GM18507 (cell line): ENCODE results near the gene PLXDC2.
A peak's percentile ranks its signal among the peaks of the same experiment; 100 is the strongest.
"Not testable (repeated sequence)": the region's sequence is repeated elsewhere in the genome, so short reads cannot be mapped to it uniquely, and the experiment has no call there.

ENCODE experiments used
- DNase-seq: peaks from one replicate; pipeline ENCODE4 v3.0.0; 2011; ENCODE audit warnings: low read depth; ENCODE audit not compliant: insufficient read length; ENCODE audit errors: extremely low spot score
- FAIRE-seq: peaks from 2 replicates; lab custom pipeline; 2011; peaks lifted over from hg19 to GRCh38; lab: Jason Lieb, UNC

The PLXDC2 gene

DNA sequence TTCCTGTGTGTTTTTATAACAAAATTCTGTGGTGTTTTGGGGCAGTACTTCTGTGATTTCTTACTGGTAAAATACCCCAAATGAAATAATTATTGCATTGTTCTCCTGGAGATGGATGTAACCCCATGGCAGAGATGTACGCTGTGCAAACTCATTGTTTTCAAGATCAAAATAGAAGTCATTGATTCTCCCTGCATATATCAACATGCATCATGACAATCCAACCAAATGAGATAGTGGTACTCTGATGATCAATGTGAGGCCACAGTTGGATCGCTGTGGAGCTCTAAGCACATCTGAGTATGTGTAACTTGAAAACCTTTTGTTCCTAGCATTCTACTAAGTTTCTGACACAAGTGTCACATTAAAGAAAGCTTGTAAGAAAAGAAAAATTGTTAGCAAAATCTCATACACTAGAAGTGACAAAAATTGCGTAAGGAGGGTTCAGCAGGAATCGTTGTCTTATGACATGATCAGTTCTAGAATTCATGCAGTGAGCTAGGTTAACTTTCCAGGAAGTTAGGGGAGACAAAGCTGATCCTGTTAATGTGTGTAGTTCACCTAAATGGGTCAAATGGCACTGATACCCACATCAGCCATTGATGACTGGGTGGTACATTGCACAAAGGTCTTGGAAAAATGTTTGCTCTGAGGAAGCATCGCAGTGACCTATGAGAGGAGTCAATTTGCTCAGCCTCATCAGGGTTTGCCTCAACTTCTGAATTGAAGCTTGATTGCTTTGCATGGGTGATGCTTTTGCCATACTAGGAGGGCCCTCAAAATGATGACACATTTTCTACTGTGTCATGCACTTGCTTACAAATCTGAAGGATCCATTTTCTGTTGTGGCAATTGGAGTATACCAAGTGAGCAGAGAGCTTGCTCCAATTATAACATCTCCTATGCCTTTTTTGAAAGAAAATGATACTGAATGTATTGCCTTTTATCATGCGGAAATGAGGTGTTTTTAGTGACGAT is 145.1 kb downstream of the PLXDC2 start:
- no peak for DNase-seq
- no peak for FAIRE-seq

GRCh38 chr10:19964625-19965024 is 148.4 kb downstream of the PLXDC2 start:
- no peak for DNase-seq
- no peak for FAIRE-seq

DNA sequence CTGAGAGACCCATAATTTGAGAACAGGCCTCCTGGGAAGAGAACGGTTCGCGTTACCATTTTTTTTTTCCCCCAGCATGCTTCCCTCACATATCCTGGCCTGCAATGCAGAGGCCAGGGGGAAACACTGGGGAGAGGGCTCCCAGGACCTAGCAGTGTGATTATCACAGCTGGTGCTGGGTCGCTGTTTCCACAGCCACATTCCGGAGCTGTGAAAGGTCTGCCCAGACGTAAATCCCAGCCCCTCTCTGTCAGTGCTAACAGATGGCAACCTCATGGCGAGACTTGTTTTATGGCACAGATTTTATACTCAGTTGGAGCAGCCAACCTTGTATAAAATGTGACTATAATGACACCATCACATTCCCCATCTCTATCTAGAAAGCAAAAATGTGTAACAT is 150.5 kb downstream of the PLXDC2 start:
- DNase-seq (no peak), FAIRE-seq (no peak)

- DNase-seq = no peak
- no peak for FAIRE-seq
These were observed 151.7 kb downstream of the PLXDC2 start for GRCh38 chr10:19967981-19968380.

GRCh38 chr10:19968745-19969144 is 152.5 kb downstream of the PLXDC2 start:
- FAIRE-seq (no peak), DNase-seq (no peak)

DNA sequence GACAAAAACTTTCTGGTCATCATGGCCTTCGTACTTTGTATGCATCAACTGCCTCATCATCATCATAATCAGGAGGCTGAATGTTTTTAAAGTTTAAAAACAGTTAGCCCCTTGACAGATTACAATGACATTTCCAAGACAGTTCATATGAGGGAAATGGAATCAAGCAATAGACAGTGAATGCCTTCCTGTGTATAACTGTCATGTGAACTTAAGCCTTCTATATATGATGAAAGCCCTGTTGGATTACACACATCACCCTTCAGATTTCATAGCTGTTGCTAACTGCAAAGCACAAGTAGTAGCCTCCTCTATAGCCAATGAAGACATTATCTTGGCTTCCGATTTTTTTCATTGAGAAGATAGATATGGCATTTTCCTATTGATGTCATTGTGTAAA is 154.0 kb downstream of the PLXDC2 start:
- no peak for FAIRE-seq
- DNase-seq = no peak

DNA sequence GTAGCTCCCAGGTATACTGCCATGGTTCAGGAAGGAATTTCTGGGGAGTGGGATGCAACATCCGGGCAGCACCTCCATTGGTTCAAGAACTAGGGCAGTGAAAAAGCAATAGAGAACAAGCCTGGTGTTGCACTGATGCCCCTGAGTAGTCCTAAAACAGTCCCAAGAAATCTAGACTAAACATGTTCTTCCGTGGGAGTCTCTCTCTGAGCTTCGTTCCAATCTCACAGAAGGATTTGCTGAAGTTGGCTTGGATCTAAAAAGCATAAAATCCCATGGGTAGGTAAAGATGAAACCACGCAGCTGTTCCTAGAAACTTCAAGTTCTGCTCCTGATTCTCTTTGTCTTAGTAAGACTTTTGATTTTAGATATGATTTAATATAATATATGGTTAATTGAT is 154.5 kb downstream of the PLXDC2 start:
- FAIRE-seq = no peak
- no peak for DNase-seq

DNA sequence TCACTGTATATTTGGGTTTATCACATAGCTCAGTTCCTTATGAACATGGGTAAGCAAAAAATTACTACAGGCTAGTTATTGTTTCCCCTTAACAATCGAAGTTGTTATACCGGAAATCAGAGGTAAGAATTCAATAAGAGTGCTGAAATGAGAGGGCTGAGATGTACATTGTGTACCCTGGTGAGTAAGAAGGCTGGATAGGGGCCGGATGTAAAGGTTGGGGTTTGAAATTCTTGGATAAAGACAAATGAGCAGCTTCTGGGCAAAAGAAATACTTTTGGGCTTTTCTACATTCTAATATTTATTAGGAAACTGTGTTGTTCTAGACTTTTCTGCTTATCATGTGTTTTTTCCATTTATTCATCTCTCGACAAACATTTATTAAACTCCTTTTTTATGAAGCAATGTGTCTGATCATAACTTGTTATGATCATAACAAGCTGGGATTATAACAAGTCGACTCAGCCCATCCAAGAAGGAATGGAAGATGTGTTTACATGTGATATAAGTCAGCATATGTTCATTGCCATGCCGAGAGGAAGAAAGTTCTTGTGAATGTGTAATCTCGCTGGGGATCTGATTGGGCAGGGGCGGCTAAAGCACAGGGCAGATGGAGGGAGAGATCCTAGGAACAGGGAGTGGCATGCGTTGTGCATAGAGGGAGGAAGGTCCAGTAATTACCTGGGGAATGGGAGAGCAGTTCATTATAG is 155.3 kb downstream of the PLXDC2 start:
- FAIRE-seq (no peak), DNase-seq (no peak)

DNA sequence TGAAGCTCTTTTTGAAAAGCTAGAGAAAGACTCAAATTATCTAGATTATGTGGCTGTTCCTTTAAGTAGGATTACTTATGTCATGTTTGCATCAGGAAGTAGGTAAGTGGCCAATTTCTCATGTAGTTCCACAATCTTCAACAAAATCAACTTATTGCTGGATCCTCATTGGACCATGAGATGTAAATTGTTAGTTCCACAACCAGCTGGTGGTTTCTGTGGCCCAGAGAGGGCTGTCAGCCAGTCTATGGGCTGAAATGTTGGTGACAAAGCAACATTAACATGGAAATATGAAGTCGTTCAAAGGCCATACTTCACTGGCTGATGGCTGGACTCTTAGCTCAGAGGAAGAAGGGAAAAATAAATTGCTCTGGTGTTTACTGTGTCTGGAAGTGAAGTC is 157.9 kb downstream of the PLXDC2 start:
- no peak for DNase-seq
- FAIRE-seq = peak; percentile 5

DNA sequence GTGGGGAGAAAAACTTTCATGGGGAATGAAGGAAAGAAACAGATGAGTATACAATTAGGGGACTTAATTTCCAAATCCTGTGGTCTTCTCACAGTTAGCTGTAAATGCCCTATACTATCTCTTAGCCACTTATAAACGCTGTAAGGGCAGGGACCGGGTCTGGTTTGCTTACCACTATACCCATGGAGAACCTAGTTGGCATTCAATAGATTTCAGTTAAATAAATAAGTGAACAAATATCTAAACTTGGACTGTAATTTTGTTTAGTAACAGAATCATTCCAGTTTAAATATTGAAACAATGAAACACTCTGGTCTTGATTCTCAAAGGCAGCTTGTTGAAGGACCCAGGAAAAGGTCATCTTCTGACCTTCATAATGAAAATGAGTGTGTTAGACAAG is 158.3 kb downstream of the PLXDC2 start:
- DNase-seq (no peak), FAIRE-seq (no peak)

DNA sequence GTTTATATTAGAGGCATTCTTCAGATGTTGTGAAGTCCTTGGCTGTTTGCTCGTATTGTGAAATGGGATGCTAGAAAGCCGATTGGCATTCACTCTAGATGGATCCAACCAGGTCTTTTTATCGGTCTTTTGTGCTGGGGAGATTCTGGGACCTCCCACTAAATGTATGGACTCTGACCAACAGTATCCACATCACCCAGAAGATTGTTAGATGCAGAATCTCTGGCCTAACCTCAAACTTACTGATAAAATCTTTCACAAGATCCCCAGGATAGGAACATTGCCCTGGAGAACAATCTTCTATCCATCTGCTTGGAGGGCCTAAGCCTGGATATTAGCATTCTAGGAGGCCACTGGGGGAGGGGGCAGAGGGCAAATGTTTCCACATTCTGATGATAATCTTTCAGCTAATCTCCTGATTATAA is 160.9 kb downstream of the PLXDC2 start:
- no peak for FAIRE-seq
- no peak for DNase-seq

DNA sequence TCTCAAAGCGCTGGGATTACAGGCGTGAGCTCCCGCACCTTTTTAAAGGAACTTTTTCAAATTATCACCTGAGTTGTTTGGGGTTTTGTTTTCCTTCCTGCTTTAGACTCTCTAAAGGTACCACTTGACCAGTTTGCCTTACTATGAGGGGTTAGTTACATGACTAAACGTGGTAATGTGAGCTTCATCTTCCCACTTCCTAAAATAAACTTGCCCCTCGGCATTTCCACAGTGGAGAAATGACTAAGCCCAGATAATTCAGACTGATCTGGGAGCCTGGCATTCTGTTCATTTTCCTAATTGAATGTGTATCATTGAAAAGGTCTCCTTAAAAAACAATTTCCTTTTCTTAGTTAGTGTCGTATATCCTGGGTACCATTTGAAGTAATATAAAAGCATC is 163.4 kb downstream of the PLXDC2 start:
- no peak for DNase-seq
- no peak for FAIRE-seq

DNA sequence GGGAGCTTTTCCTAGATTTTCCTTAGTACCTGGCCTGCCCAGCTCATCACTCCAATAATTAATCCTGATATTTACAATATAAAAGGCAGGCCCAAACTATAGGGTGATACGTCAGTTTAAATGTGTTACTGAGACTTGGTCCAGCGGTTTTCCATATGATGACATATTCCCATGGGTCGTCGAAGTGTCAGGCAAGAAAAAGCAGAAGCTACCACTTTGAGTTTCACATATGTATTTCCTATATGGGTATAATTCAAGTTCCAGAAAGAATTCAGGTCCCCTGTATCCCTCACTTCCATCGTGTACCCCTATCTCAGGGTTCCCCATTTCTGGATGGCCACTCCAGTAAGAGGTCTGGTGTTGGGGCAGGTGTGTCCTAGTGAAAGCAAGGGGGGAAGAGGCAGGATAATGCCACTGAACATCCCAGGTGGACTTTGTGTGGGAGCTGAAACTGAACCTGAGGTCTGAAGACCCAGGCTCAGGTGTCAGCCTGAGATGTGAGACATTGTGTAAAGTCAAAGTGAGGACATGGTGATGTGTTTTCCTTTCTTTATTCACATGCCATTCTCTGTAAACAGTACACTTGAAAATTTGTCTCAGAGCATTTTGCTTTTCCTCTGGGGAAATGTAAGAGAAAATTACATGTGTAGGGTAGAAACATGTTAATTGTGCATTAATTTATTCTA is 167.8 kb downstream of the PLXDC2 start:
- FAIRE-seq (no peak), DNase-seq (no peak)

- FAIRE-seq (peak; percentile 9), DNase-seq (no peak)
These were observed 169.5 kb downstream of the PLXDC2 start for GRCh38 chr10:19985745-19986144.

GRCh38 chr10:19986591-19986990 is 170.4 kb downstream of the PLXDC2 start:
- DNase-seq = no peak
- no peak for FAIRE-seq

- no peak for DNase-seq
- FAIRE-seq = no peak
These were observed 171.7 kb downstream of the PLXDC2 start for GRCh38 chr10:19987931-19988330.

- DNase-seq = no peak
- peak; percentile 51 for FAIRE-seq
These were observed 177.6 kb downstream of the PLXDC2 start for GRCh38 chr10:19993714-19994315.

GRCh38 chr10:19998482-19998881 is 182.2 kb downstream of the PLXDC2 start:
- no peak for DNase-seq
- FAIRE-seq = no peak

DNA sequence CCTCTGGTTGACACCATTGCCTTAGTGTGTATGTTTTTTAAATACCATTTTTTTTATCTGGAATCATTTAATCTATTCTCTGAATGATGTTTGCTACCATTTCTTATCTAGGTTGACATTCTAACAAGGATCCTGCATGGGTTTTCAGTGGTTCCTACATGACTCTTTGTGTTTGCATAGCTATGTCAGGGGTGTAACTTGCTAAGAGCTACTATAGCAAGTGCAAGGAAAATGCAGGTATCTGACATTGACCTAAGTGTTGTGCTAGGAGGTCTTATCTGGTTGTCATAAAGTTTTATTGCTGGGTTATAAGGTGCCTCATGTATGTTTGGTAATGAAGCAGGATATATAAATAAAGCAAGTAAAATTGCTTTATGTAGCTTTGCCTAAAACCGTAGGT is 183.2 kb downstream of the PLXDC2 start:
- FAIRE-seq (no peak), DNase-seq (no peak)

GRCh38 chr10:20002026-20002425 is 185.8 kb downstream of the PLXDC2 start:
- not testable (repeated sequence) for FAIRE-seq, DNase-seq
